Upper lobe of left lung (tissue), 6 donors: ENCODE results near the gene PLCB1. TPM values are rescaled to one million over a fixed set of nuclear protein-coding genes. Genes with fewer than 3 reads are reported as not detected.

Experiments
- ATAC-seq, 2 donors: fragments of 200-7000 bp; cut with Tn5 transposase; one replicate each; pipeline ENCODE4 v1.9.1; 2022; ENCODE audit warnings: mild to moderate bottlenecking in 2 of 2, moderate library complexity in 2 of 2; ENCODE audit not compliant: low FRiP score in 2 of 2
- DNase-seq, 2 donors: peaks; one replicate each; pipeline ENCODE4 v3.0.0-alpha.2; 2019 to 2020
- H3K27ac ChIP-seq, 4 donors: fragments of 200-600 bp; sonication (generic); one replicate each; pipeline ENCODE4 v1.5.1; 2016 to 2019
- H3K27me3 ChIP-seq, 4 donors: fragments of 200-600 bp; sonication (generic); one replicate each; pipeline ENCODE4 v1.5.1; 2017 to 2019
- H3K36me3 ChIP-seq, 4 donors: fragments of 200-600 bp; sonication (generic); one replicate each; pipeline ENCODE4 v1.5.1; 2016 to 2019
- H3K4me1 ChIP-seq, 4 donors: fragments of 200-600 bp; sonication (generic); one replicate each; pipeline ENCODE4 v1.5.1; 2018 to 2019
- H3K4me3 ChIP-seq, 4 donors: fragments of 200-600 bp; sonication (generic); one replicate each; pipeline ENCODE4 v1.5.1; 2017 to 2019; ENCODE audit warnings: mild to moderate bottlenecking in 2 of 4, moderate library complexity in 1 of 4
- H3K9me3 ChIP-seq, 4 donors: fragments of 200-600 bp; sonication (generic); one replicate each; pipeline ENCODE4 v1.5.1; 2018 to 2019
- CTCF ChIP-seq, 6 experiments: fragments of 450-650 bp in 4 of 6; fragments of 200-600 bp in 2 of 6; sonication (generic) in 2 of 6; IDR thresholded peaks; one replicate each; pipeline ENCODE4 v1.5.1; 2016 to 2019; ENCODE audit warnings: antibody characterized with exemption in 6 of 6
- EP300 ChIP-seq, 4 donors: sonication (generic); formaldehyde crosslinking; IDR thresholded peaks; one replicate each; pipeline ENCODE4 v1.5.1; 2017; ENCODE audit warnings: antibody characterized with exemption in 4 of 4, control low read depth in 2 of 4
- POLR2A ChIP-seq, 4 donors: fragments of 450-650 bp; IDR thresholded peaks; one replicate each; pipeline ENCODE4 v1.5.1; 2016 to 2017; ENCODE audit warnings: antibody characterized with exemption in 4 of 4, mild to moderate bottlenecking in 2 of 4
- POLR2AphosphoS5 ChIP-seq, 2 donors: sonication (generic); formaldehyde crosslinking; IDR thresholded peaks; one replicate each; pipeline ENCODE4 v1.5.1; 2017; ENCODE audit warnings: antibody characterized with exemption in 2 of 2
- WGBS, 2 donors: methylation state at CpG; one replicate each; pipeline ENCODE4 v1.1.5; 2017 to 2018; 5-methylcytosine and 5-hydroxymethylcytosine counted together
- total RNA-seq, 6 donors: library from RNA; depleted of rRNA in 4 of 6; stranded (reverse); fragments of >200 nt in 4 of 6; gene quantifications; one replicate each; pipeline versions ENCODE4 v1.1.0 to v1.2.1, GENCODE V29; 2016 to 2021
- donor health status: DM: no; HTN: no; CAD: no; lungs with moderate emphysema.
- donor health status: DM: no; HTN: yes; CAD: no; lungs with severe emphysema.

The PLCB1 gene
- total RNA-seq, 6 donors from 2014 or later = 4.8 to 26.2 (median 10.7) TPM

DNA sequence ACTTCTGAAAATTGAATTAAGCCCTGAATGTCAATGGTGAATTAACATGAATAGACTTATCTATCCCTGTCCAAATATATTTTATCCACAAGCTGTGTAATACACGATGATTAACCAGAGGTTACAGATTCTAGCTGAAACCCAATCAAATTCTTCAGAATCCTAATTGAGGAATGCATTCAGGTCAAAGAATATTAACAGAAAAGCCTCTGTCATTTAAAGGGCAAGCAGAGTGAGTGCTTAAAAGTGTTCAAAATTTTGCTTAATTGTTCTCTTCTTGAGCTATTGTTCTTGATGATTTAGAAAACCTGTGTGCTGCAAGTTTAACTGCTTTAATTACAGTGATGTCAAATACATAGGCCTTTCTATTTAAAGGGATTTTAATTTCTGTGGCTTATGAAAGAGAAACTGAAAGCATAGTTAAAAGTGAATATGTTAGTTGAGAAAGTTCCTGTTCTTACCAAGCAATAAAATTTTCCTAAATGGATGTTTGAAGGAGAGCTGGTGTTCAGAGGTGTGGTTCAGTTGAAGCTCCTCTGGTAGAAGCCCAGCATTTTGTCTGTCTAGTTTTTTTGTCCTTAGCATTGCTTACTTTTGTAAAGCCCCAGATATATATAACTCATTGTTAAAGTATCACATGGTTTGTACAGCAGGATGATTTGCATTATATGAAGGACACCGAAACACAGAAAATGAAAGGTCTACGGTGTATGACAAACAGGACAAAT lies 470.5 kb downstream of the PLCB1 start:
- WGBS, 2 donors = 31 to 35% methylated on average over 3 of the region's 3 CpGs
- H3K27ac ChIP-seq = peak overlapping the region in 2 of 4 donors; percentile 10 to 39

DNA sequence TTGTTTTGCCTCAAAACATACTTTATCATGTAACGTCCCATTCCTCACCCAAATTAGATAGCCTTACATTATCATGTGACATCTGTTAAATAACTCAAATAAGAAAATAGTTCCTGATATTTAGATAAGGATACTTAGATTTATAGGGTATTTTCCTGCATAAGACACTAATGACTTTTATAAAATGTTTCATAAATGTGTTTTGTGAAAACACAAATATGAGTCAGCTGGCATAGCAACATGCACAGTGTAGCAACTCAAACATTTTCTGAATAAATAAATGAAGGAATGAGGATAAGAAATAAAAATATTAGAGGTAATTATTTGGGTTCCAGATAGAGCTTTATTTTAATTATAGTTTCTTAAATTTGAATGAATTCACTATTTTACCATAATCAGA lies 476.4 kb downstream of the PLCB1 start:
- DNase-seq = no peak
- ATAC-seq = no peak
- Histone ChIP-seq H3K27ac (no peak overlapping the region), H3K36me3 (no peaks in the 10 kb centered on the region), H3K4me3 (no peak overlapping the region), H3K9me3 (no peaks in the 10 kb centered on the region), H3K4me1 (no peaks in the 10 kb centered on the region), H3K27me3 (no peaks in the 10 kb centered on the region)
- 81 to 86% methylated on average over 1 of the region's 1 CpG for WGBS, 2 donors
- TF ChIP-seq CTCF (IDR thresholded peaks at IDR 0.05) = no peak
- no peak for TF ChIP-seq POLR2AphosphoS5 (IDR thresholded peaks at IDR 0.05)
- no peak for TF ChIP-seq EP300 (IDR thresholded peaks at IDR 0.05)
- TF ChIP-seq POLR2A (IDR thresholded peaks at IDR 0.05) = no peak

More for the DNA sequence above, 470.5 kb downstream of the PLCB1 start:
- peaks cover 0 to 8% (median 3%) of the 10 kb centered on the region in 4 donors for H3K4me1 ChIP-seq
- H3K36me3 ChIP-seq = no peaks in the 10 kb centered on the region
- no peaks in the 10 kb centered on the region for H3K9me3 ChIP-seq
- no peak for ATAC-seq
- H3K27me3 ChIP-seq = no peaks in the 10 kb centered on the region
- TF ChIP-seq CTCF (IDR thresholded peaks at IDR 0.05) (no peak), POLR2AphosphoS5 (IDR thresholded peaks at IDR 0.05) (no peak), POLR2A (IDR thresholded peaks at IDR 0.05) (no peak), EP300 (IDR thresholded peaks at IDR 0.05) (no peak)
- peak overlapping the region in 2 of 4 donors; percentile 7 to 17 for H3K4me3 ChIP-seq
- no peak for DNase-seq

- Histone ChIP-seq H3K4me1 (no peaks in the 10 kb centered on the region), H3K36me3 (no peaks in the 10 kb centered on the region), H3K27ac (no peak overlapping the region), H3K4me3 (no peak overlapping the region), H3K27me3 (no peaks in the 10 kb centered on the region), H3K9me3 (no peaks in the 10 kb centered on the region)
- ATAC-seq (peak in 1 of 2 donors; percentile 23), DNase-seq (no peak)
- TF ChIP-seq POLR2AphosphoS5 (IDR thresholded peaks at IDR 0.05) (no peak), POLR2A (IDR thresholded peaks at IDR 0.05) (no peak), CTCF (IDR thresholded peaks at IDR 0.05) (no peak), EP300 (IDR thresholded peaks at IDR 0.05) (no peak)
Measured at GRCh38 chr20:8616792-8617191, 484.7 kb downstream of the PLCB1 start.

DNA sequence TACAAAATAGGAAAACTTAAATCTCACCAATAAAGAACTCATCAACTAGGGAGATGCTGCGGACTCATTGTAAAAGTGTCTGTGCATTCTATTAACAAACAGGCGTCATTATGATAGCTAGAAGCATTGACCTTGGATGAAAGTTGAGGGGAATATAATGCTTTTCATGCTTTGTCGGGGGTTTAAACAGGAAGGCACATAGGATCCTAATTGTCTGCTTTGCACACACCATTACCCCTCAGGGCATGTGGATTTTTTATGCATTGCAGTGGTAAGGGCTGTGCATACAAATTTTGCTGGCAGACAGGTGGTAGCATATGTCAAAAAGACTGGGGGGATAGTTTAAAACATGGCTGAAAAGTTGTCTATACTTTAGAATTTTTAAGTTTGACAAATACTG lies 488.9 kb downstream of the PLCB1 start:
- 69 to 83% methylated on average over 3 of the region's 3 CpGs for WGBS, 2 donors
- Histone ChIP-seq H3K36me3 (no peaks in the 10 kb centered on the region), H3K4me3 (no peak overlapping the region), H3K4me1 (no peaks in the 10 kb centered on the region), H3K27ac (no peak overlapping the region), H3K27me3 (no peaks in the 10 kb centered on the region), H3K9me3 (no peaks in the 10 kb centered on the region)
- ATAC-seq (no peak), DNase-seq (no peak)
- TF ChIP-seq POLR2A (IDR thresholded peaks at IDR 0.05) = no peak
- TF ChIP-seq CTCF (IDR thresholded peaks at IDR 0.05) = no peak
- no peak for TF ChIP-seq EP300 (IDR thresholded peaks at IDR 0.05)
- no peak for TF ChIP-seq POLR2AphosphoS5 (IDR thresholded peaks at IDR 0.05)

- no peak overlapping the region for H3K27ac ChIP-seq
- no peak for TF ChIP-seq POLR2AphosphoS5 (IDR thresholded peaks at IDR 0.05)
- TF ChIP-seq POLR2A (IDR thresholded peaks at IDR 0.05) = no peak
- TF ChIP-seq EP300 (IDR thresholded peaks at IDR 0.05) = no peak
- TF ChIP-seq CTCF (IDR thresholded peaks at IDR 0.05) = no peak
- DNase-seq (no peak), ATAC-seq (no peak)
- 90 to 91% methylated on average over 3 of the region's 3 CpGs for WGBS, 2 donors
- H3K36me3 ChIP-seq = no peaks in the 10 kb centered on the region
- H3K4me1 ChIP-seq = peaks cover 0 to 6% (median 0%) of the 10 kb centered on the region in 4 donors
- H3K27me3 ChIP-seq = no peaks in the 10 kb centered on the region
- H3K4me3 ChIP-seq = no peak overlapping the region
- H3K9me3 ChIP-seq = no peaks in the 10 kb centered on the region
Measured at GRCh38 chr20:8624046-8624445, 492.0 kb downstream of the PLCB1 start.
